Astrocyte (in vitro differentiated cells and primary cell): ENCODE data around the gene CHST9.

Source experiments
- CTCF ChIP-seq: IDR thresholded peaks from 2 replicates; pipeline ENCODE4 v1.5.1; 2011; ENCODE audit warnings: low read depth, mild to moderate bottlenecking, inconsistent platforms, low read length, moderate library complexity; ENCODE audit not compliant: insufficient read depth
- EZH2 ChIP-seq: IDR thresholded peaks from 2 replicates; pipeline ENCODE4 v1.6.1; 2012; ENCODE audit warnings: mild to moderate bottlenecking, low read length, inconsistent platforms; ENCODE audit not compliant: insufficient read depth

- no peak for TF ChIP-seq CTCF
- TF ChIP-seq EZH2: no peak
Measured at GRCh38 chr18:27094621-27095020, 90.5 kb downstream of the CHST9 start.
